BE2C (cell line): ENCODE measurements around the gene B4GALNT3.

ENCODE experiments used
- DNase-seq: peaks from one replicate; pipeline ENCODE4 v3.0.0-alpha.2; 2020
- H3K27me3 ChIP-seq: fragments of 250-450 bp; sonication (Bioruptor Pico); 2 replicates; pipeline ENCODE4 v1.5.1; 2020; ENCODE audit warnings: mild to moderate bottlenecking
- H3K36me3 ChIP-seq: fragments of 250-450 bp; sonication (Bioruptor Pico); 2 replicates; pipeline ENCODE4 v1.5.1; 2020; ENCODE audit warnings: mild to moderate bottlenecking
- H3K4me1 ChIP-seq: fragments of 250-450 bp; sonication (Bioruptor Pico); 2 replicates; pipeline ENCODE4 v1.5.1; 2020
- H3K4me3 ChIP-seq: 2 replicates; pipeline ENCODE4 v1.5.1; 2011; ENCODE audit warnings: low read depth, low read length
- H3K9me3 ChIP-seq: fragments of 250-450 bp; sonication (Bioruptor Pico); 2 replicates; pipeline ENCODE4 v1.5.1; 2020
- CTCF ChIP-seq: IDR thresholded peaks from 2 replicates; pipeline ENCODE4 v1.5.1; 2012; ENCODE audit warnings: mild to moderate bottlenecking, low read depth, low read length

The B4GALNT3 gene

GRCh38 chr12:585062-586061 lies 125.6 kb downstream of the B4GALNT3 start:
- Histone ChIP-seq H3K9me3 (no peaks in the 10 kb centered on the region), H3K4me1 (peaks cover 4% of the 10 kb centered on the region), H3K4me3 (no peak overlapping the region), H3K36me3 (no peaks in the 10 kb centered on the region), H3K27me3 (no peaks in the 10 kb centered on the region)
- no peak for TF ChIP-seq CTCF
- DNase-seq = no peak

DNA sequence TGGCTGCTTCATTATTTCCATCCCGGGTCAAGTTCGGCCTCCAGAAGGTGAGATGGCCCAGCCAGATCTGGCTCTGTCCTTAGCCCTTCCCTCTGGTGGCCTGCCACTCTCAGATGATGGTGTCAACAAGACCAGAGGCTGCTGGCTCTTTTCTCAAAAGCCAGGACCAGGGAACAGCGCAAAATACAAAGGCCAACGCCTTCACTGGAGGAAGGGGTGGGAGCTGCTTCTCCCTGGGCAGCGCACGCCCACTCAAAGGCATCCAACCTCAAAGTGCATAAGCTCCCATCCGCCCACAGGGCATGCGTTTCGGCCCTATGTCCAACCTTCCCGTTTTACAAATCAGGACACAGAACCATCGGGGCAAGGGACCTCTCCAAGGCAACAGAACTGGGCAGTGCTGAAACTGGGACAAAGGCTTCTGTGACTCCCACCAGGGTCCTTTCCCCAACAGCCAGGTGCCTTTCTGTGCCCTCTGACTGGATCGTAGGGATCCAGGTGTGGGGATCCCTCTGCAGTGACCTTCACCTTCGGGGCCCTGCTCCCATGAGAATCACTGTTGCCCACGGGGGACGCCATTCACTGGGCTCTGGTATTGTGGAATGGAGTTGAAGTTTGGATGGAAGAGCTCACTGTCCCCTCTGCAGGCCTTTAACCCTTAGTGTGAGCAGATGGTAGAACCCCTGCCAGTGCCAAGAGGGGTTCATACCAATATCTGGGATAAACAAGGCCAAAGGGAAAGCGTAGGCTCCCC lies 126.8 kb downstream of the B4GALNT3 start:
- Histone ChIP-seq H3K27me3 (no peaks in the 10 kb centered on the region), H3K4me3 (no peak overlapping the region), H3K36me3 (no peaks in the 10 kb centered on the region), H3K9me3 (no peaks in the 10 kb centered on the region), H3K4me1 (peaks cover 8% of the 10 kb centered on the region)
- DNase-seq = no peak
- TF ChIP-seq CTCF = no peak

- H3K36me3 ChIP-seq = no peaks in the 10 kb centered on the region
- no peak for DNase-seq
- no peak for TF ChIP-seq CTCF
- no peak overlapping the region for H3K4me3 ChIP-seq
- H3K4me1 ChIP-seq = peaks cover 13% of the 10 kb centered on the region
- no peaks in the 10 kb centered on the region for H3K9me3 ChIP-seq
- H3K27me3 ChIP-seq = no peaks in the 10 kb centered on the region
Observed at GRCh38 chr12:587132-588023, 127.6 kb downstream of the B4GALNT3 start.

- no peaks in the 10 kb centered on the region for H3K36me3 ChIP-seq
- no peak for TF ChIP-seq CTCF
- H3K4me1 ChIP-seq = peaks cover 13% of the 10 kb centered on the region
- no peaks in the 10 kb centered on the region for H3K27me3 ChIP-seq
- H3K9me3 ChIP-seq = no peaks in the 10 kb centered on the region
- DNase-seq = no peak
- no peak overlapping the region for H3K4me3 ChIP-seq
Observed at GRCh38 chr12:588024-588322, 128.2 kb downstream of the B4GALNT3 start.

DNA sequence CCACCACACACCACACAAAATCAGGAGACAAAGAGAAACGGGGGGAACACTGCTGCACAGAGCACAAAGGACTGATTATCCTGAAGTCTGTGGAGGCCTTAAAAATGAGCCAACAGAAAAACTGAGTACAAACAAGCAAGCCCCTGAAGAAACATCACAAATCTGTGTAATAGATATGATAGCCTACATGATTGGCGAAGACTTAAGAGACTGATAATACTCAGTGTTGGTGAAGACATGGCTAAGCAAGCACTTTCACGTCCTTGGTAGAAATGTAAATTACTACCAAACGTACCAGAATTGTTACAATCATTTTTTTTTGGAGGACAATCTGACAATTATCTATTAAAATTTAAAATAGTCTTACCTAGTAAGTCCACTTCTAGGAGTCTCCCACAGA lies 128.9 kb downstream of the B4GALNT3 start:
- no peak for TF ChIP-seq CTCF
- Histone ChIP-seq H3K4me3 (no peak overlapping the region), H3K36me3 (no peaks in the 10 kb centered on the region), H3K9me3 (no peaks in the 10 kb centered on the region), H3K27me3 (no peaks in the 10 kb centered on the region), H3K4me1 (peaks cover 13% of the 10 kb centered on the region)
- no peak for DNase-seq
